WERI-Rb-1 (cell line): ENCODE measurements around the gene KIAA1210.

ENCODE experiments used
- DNase-seq: peaks from one replicate; pipeline ENCODE4 v3.0.0-alpha.2; 2020
- H3K27ac ChIP-seq: fragments of 250-450 bp; sonication (Bioruptor Pico); 2 replicates; pipeline ENCODE4 v1.5.1; 2020; ENCODE audit warnings: mild to moderate bottlenecking, moderate library complexity
- H3K27me3 ChIP-seq: fragments of 250-450 bp; sonication (Bioruptor Pico); 2 replicates; pipeline ENCODE4 v1.5.1; 2021; ENCODE audit warnings: mild to moderate bottlenecking, low read depth, moderate library complexity; ENCODE audit not compliant: insufficient read depth, severe bottlenecking
- H3K36me3 ChIP-seq: fragments of 250-450 bp; sonication (Bioruptor Pico); 2 replicates; pipeline ENCODE4 v1.5.1; 2020; ENCODE audit warnings: mild to moderate bottlenecking, moderate library complexity
- H3K4me3 ChIP-seq: 2 replicates; pipeline ENCODE4 v1.5.1; 2011; ENCODE audit warnings: low read depth, mild to moderate bottlenecking, control low read depth, low read length
- H3K9me3 ChIP-seq: fragments of 250-450 bp; sonication (Bioruptor Pico); 2 replicates; pipeline ENCODE4 v1.5.1; 2021; ENCODE audit warnings: mild to moderate bottlenecking, moderate library complexity; ENCODE audit not compliant: severe bottlenecking
- CTCF ChIP-seq: IDR thresholded peaks from 2 replicates; pipeline ENCODE4 v1.5.1; 2011; ENCODE audit warnings: low read depth, mild to moderate bottlenecking, control low read depth, inconsistent platforms, low read length

The KIAA1210 gene

DNA sequence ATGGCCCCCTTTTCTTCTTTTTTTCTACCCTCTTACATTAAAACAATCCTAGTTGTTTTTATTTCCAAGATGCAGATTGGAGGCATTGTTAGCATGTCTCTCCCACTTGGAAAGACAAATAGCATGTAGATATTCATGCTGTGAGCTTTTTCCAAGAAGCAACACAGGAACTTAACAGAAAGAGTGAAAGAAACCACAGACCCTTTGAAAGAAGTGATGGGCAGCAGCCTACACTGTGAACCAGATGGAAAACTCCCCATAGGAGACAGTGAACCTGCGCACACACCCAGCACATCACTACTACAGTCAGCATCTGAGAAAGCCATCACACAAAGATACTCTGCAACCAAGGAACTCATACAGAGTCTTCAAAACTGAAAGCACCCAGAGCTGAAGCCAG lies 37.0 kb downstream of the KIAA1210 start:
- DNase-seq = no peak
- H3K27ac ChIP-seq = no peak overlapping the region
- H3K36me3 ChIP-seq = no peaks in the 10 kb centered on the region
- H3K27me3 ChIP-seq = peaks cover 45% of the 10 kb centered on the region
- H3K4me3 ChIP-seq = no peak overlapping the region
- no peaks in the 10 kb centered on the region for H3K9me3 ChIP-seq
- TF ChIP-seq CTCF = no peak

DNA sequence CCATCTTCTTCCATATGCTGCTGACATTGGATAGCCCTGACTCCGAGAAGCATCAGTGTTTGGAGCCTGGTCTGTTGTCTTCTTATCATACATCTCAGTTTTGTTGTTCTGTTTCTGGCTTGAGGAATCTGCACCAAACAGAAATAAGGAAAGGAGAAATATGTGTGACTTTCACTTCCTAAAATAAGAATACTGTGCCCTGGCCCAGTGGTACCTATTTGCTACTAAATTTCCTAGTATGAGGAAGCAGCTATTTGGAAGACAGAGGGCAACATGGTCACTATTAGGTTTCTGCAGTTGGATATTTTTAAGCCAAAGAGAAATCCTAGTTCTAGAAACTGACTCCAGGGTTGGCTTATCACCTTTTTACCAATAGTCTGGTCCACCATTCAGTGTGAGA lies 38.0 kb downstream of the KIAA1210 start:
- H3K9me3 ChIP-seq = no peaks in the 10 kb centered on the region
- peaks cover 47% of the 10 kb centered on the region for H3K27me3 ChIP-seq
- no peaks in the 10 kb centered on the region for H3K36me3 ChIP-seq
- H3K4me3 ChIP-seq = no peak overlapping the region
- no peak for TF ChIP-seq CTCF
- DNase-seq = no peak
- H3K27ac ChIP-seq = no peak overlapping the region

- TF ChIP-seq CTCF = no peak
- Histone ChIP-seq H3K4me3 (no peak overlapping the region), H3K36me3 (no peaks in the 10 kb centered on the region), H3K27ac (no peak overlapping the region), H3K9me3 (no peaks in the 10 kb centered on the region), H3K27me3 (peaks cover 53% of the 10 kb centered on the region)
- no peak for DNase-seq
Measured at GRCh38 chrX:119087121-119087520, 40.5 kb downstream of the KIAA1210 start.

DNA sequence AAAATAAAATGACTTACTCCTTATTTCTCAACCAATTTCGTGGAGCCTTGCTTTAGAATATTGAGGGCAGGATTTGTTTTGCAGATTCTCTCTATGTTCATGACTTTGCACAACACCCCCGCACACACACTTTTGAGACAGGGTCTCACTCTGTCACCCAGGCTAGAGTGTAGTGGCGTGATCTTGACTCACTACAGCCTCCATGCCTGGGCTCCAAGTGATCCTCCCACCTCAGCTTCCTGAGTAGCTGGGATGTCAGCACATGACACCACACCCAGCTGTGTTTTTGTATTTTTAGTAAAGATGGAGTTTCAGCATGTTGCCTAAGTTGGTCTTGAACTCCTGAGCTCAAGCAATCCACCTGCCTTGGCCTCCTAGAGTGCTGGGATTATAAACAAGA lies 42.8 kb downstream of the KIAA1210 start:
- Histone ChIP-seq H3K27ac (no peak overlapping the region), H3K9me3 (no peaks in the 10 kb centered on the region), H3K4me3 (no peak overlapping the region), H3K36me3 (no peaks in the 10 kb centered on the region), H3K27me3 (peaks cover 62% of the 10 kb centered on the region)
- no peak for DNase-seq
- no peak for TF ChIP-seq CTCF

DNA sequence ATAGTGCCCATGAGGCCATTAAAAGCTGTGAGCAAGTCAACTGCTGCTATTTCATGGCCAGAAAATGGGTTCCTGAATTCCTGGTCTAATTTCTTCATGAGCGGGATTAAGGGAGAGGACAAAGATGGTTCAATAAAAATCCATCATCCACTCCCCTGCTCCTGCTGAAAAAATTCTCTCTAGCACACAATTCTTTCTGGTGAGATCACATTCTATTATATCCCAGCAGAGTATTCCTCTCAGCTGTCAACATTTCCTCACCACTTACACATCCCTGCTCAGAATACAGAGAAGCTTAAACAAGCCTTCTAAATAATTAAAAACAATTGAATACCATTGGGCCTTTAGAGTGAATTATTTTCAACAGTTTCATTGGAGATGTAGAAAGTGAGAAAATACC lies 45.3 kb downstream of the KIAA1210 start:
- TF ChIP-seq CTCF = no peak
- Histone ChIP-seq H3K9me3 (no peaks in the 10 kb centered on the region), H3K36me3 (no peaks in the 10 kb centered on the region)

DNA sequence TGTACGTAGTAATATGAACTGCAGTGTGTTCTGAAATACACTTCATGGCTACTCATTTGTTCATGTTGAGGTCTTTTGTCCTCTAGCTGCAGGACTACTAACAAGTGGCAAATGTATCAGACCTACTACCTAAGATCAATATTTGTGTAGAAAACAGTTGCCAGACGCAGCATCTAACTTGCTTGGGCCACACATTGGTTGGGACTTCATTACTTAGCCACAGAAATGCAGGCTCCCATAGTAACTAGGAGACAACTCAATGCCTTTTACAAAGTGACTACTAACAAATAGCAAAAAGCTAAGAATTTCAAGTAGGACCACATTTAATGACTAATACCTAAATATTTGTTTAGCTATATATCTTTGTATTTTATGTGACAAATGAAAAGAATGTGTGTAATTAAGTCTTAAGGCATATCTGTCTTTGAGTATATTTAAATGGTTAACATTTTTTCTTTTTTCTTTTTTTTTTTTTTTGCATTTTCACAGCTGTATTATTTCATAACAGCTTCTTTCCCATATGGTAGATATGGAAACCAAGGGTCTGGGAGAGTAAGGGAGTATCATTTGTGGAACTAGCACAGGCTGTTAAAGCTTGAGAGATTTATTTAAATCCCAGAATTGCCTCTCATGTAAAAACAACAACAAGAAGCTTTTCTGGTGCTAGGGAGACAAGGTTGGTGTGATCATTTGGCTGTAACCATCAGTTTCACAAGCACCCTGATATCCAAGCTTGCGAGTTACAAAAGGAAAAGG lies 52.2 kb downstream of the KIAA1210 start:
- no peak for TF ChIP-seq CTCF
- Histone ChIP-seq H3K36me3 (no peaks in the 10 kb centered on the region), H3K4me3 (no peak overlapping the region), H3K27me3 (peaks cover 56% of the 10 kb centered on the region), H3K27ac (no peak overlapping the region), H3K9me3 (no peaks in the 10 kb centered on the region)
- no peak for DNase-seq

More for the DNA sequence above, 45.3 kb downstream of the KIAA1210 start:
- Histone ChIP-seq H3K27me3 (peaks cover 54% of the 10 kb centered on the region), H3K4me3 (no peak overlapping the region), H3K27ac (no peak overlapping the region)
- no peak for DNase-seq
